Tibial nerve (tissue), 4 donors: ENCODE measurements around the gene CADPS2.

Experiments
- EP300 ChIP-seq, 2 donors: sonication (generic); formaldehyde crosslinking; IDR thresholded peaks; one replicate each; pipeline ENCODE4 v1.6.1; 2017; ENCODE audit warnings: antibody characterized with exemption in 2 of 2, mild to moderate bottlenecking in 1 of 2
- POLR2A ChIP-seq, 2 donors: fragments of 450-650 bp; IDR thresholded peaks; one replicate each; pipeline ENCODE4 v1.6.1; 2017; ENCODE audit warnings: antibody characterized with exemption in 2 of 2, mild to moderate bottlenecking in 2 of 2, moderate library complexity in 2 of 2
- TF ChIP-seq, protein P1 (sequence below), 5 experiments: fragments of 200-600 bp in 3 of 5; fragments of 450-650 bp in 2 of 5; sonication (generic) in 3 of 5; IDR thresholded peaks; one replicate each; pipeline ENCODE4 v1.5.1; 2016 to 2019; ENCODE audit warnings: antibody characterized with exemption in 5 of 5, mild to moderate bottlenecking in 3 of 5, moderate library complexity in 2 of 5

DNA sequence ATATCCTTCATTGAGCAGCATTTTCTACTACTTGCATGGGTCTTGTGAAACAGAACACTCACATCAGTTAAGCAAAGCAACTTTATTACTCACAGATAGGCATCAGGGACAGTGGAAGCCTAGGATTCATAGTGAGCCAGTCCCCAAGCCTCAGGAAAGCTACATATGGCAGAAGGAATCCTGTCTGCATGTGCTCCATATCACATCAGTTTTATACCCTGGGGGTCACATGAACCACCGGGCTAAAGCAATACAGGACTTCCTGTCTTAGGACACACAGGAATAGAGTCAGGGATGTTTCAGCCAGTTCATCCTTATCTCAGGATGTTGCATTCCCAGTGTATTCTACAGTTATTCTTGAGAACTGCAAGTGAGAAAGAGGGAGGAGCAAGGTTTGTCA, 596.8 kb downstream of the CADPS2 start:
- TF ChIP-seq, protein P1, sequence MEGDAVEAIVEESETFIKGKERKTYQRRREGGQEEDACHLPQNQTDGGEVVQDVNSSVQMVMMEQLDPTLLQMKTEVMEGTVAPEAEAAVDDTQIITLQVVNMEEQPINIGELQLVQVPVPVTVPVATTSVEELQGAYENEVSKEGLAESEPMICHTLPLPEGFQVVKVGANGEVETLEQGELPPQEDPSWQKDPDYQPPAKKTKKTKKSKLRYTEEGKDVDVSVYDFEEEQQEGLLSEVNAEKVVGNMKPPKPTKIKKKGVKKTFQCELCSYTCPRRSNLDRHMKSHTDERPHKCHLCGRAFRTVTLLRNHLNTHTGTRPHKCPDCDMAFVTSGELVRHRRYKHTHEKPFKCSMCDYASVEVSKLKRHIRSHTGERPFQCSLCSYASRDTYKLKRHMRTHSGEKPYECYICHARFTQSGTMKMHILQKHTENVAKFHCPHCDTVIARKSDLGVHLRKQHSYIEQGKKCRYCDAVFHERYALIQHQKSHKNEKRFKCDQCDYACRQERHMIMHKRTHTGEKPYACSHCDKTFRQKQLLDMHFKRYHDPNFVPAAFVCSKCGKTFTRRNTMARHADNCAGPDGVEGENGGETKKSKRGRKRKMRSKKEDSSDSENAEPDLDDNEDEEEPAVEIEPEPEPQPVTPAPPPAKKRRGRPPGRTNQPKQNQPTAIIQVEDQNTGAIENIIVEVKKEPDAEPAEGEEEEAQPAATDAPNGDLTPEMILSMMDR (IDR thresholded peaks at IDR 0.05) = no peak
- no peak for TF ChIP-seq EP300 (IDR thresholded peaks at IDR 0.05)
- no peak for TF ChIP-seq POLR2A (IDR thresholded peaks at IDR 0.05)
